SKM-1 (cell line): Measurements from ENCODE around the gene GRIA1.

Experiments
- DNase-seq: peaks from one replicate; lab custom pipeline; 2025; ENCODE audit not compliant: unreplicated experiment; lab: John Stamatoyannopoulos, UW

GRIA1 gene

GRCh38 chr5:153775923-153776322, 285.5 kb downstream of the GRIA1 start:
- DNase-seq: no peak

- DNase-seq: no peak
Measured at GRCh38 chr5:153777681-153778581, 287.5 kb downstream of the GRIA1 start.

- DNase-seq: no peak
Measured at GRCh38 chr5:153779836-153780235, 289.4 kb downstream of the GRIA1 start.

- DNase-seq: no peak
Measured at GRCh38 chr5:153780876-153781705, 290.6 kb downstream of the GRIA1 start.

GRCh38 chr5:153782589-153783361, 292.3 kb downstream of the GRIA1 start:
- no peak for DNase-seq

- no peak for DNase-seq
Measured at GRCh38 chr5:153783362-153783658, 292.8 kb downstream of the GRIA1 start.

- no peak for DNase-seq
Measured at GRCh38 chr5:153784277-153784676, 293.8 kb downstream of the GRIA1 start.

- DNase-seq: no peak
Measured at GRCh38 chr5:153791339-153791738, 300.9 kb downstream of the GRIA1 start.

- DNase-seq: peak; percentile 19
Measured at GRCh38 chr5:153792305-153792704, 301.8 kb downstream of the GRIA1 start.

- no peak for DNase-seq
Measured at GRCh38 chr5:153793699-153794098, 303.2 kb downstream of the GRIA1 start.

- no peak for DNase-seq
Measured at GRCh38 chr5:153794327-153794726, 303.9 kb downstream of the GRIA1 start.

GRCh38 chr5:153796527-153796926, 306.1 kb downstream of the GRIA1 start:
- no peak for DNase-seq

GRCh38 chr5:153797484-153797883, 307.0 kb downstream of the GRIA1 start:
- DNase-seq: no peak

GRCh38 chr5:153798830-153799229, 308.4 kb downstream of the GRIA1 start:
- no peak for DNase-seq

- no peak for DNase-seq
Measured at GRCh38 chr5:153799466-153799865, 309.0 kb downstream of the GRIA1 start.

- DNase-seq: no peak
Measured at GRCh38 chr5:153802050-153802821, 311.8 kb downstream of the GRIA1 start.

GRCh38 chr5:153807801-153808200, 317.3 kb downstream of the GRIA1 start:
- DNase-seq: no peak

GRCh38 chr5:153809166-153809565, 318.7 kb downstream of the GRIA1 start:
- no peak for DNase-seq

GRCh38 chr5:153813901-153814300, 323.4 kb downstream of the GRIA1 start:
- no peak for DNase-seq

- DNase-seq: no peak
Measured at GRCh38 chr5:153816870-153817269, 326.4 kb downstream of the GRIA1 start.

- DNase-seq: no peak
Measured at GRCh38 chr5:153818626-153819025, 328.2 kb downstream of the GRIA1 start.
